Uterus (tissue), 4 donors: Measurements from ENCODE around the gene FAM181A. TPM values are rescaled to one million over a fixed set of nuclear protein-coding genes. Genes with fewer than 3 reads are reported as not detected.

Source experiments
- DNase-seq, 2 donors: peaks; one replicate each; pipeline ENCODE4 v3.0.0-alpha.2; 2019 to 2020
- H3K27ac ChIP-seq, 2 donors: fragments of 200-600 bp; sonication (generic); 1 replicate in 1 of 2; 2 replicates in 1 of 2; pipeline ENCODE4 v1.5.1; 2016 to 2018
- H3K27me3 ChIP-seq, 2 donors: fragments of 200-600 bp; sonication (generic); one replicate each; pipeline ENCODE4 v1.5.1; 2018 to 2019; ENCODE audit warnings: control low read depth in 1 of 2
- H3K36me3 ChIP-seq, 2 donors: fragments of 200-600 bp; sonication (generic); one replicate each; pipeline ENCODE4 v1.5.1; 2019; ENCODE audit warnings: control low read depth in 1 of 2
- H3K4me1 ChIP-seq, 2 donors: fragments of 200-600 bp; sonication (generic); one replicate each; pipeline ENCODE4 v1.5.1; 2018 to 2019; ENCODE audit warnings: control low read depth in 1 of 2
- H3K4me3 ChIP-seq, 2 donors: fragments of 200-600 bp; sonication (generic); 1 replicate in 1 of 2; 2 replicates in 1 of 2; pipeline ENCODE4 v1.5.1; 2018 to 2019; ENCODE audit warnings: mild to moderate bottlenecking in 1 of 2
- H3K9me3 ChIP-seq, 2 donors: fragments of 200-600 bp; sonication (generic); one replicate each; pipeline ENCODE4 v1.5.1; 2019; ENCODE audit warnings: control low read depth in 1 of 2
- POLR2A ChIP-seq, 2 donors: fragments of 450-650 bp; IDR thresholded peaks; one replicate each; pipeline ENCODE4 v1.6.1; 2016; ENCODE audit warnings: antibody characterized with exemption in 2 of 2, mild to moderate bottlenecking in 1 of 2, moderate library complexity in 1 of 2
- intact Hi-C: fragments of 100-400 bp; cut with DNase I; formaldehyde crosslinking; loops from one replicate; pipeline ENCODE4 v1.15.1; 2023; ENCODE audit warnings: low total_unique reads
- total RNA-seq, 4 donors: library from RNA; depleted of rRNA in 3 of 4; stranded (reverse); fragments of >200 nt in 3 of 4; gene quantifications; one replicate each; pipeline versions ENCODE4 v1.1.0 to v1.2.4, GENCODE V29; 2014 to 2023
- TF ChIP-seq, protein P1 (sequence below), 4 experiments: fragments of 200-600 bp in 2 of 4; fragments of 450-650 bp in 2 of 4; sonication (generic) in 2 of 4; IDR thresholded peaks; one replicate each; pipeline ENCODE4 v1.5.1; 2016 to 2019; ENCODE audit warnings: antibody characterized with exemption in 4 of 4, mild to moderate bottlenecking in 2 of 4, moderate library complexity in 1 of 4
- donor health status: DM: yes; HTN: yes; CAD: no.

The FAM181A gene
- total RNA-seq, 4 donors from 2014 or later: 0.48 TPM; not detected in 3

- H3K9me3 ChIP-seq: no peaks in the 10 kb centered on the region
- no peak for TF ChIP-seq POLR2A (IDR thresholded peaks at IDR 0.05)
- TF ChIP-seq, protein P1, sequence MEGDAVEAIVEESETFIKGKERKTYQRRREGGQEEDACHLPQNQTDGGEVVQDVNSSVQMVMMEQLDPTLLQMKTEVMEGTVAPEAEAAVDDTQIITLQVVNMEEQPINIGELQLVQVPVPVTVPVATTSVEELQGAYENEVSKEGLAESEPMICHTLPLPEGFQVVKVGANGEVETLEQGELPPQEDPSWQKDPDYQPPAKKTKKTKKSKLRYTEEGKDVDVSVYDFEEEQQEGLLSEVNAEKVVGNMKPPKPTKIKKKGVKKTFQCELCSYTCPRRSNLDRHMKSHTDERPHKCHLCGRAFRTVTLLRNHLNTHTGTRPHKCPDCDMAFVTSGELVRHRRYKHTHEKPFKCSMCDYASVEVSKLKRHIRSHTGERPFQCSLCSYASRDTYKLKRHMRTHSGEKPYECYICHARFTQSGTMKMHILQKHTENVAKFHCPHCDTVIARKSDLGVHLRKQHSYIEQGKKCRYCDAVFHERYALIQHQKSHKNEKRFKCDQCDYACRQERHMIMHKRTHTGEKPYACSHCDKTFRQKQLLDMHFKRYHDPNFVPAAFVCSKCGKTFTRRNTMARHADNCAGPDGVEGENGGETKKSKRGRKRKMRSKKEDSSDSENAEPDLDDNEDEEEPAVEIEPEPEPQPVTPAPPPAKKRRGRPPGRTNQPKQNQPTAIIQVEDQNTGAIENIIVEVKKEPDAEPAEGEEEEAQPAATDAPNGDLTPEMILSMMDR (IDR thresholded peaks at IDR 0.05): no peak
- intact Hi-C loops: no loop called here
- no peaks in the 10 kb centered on the region for H3K27me3 ChIP-seq
- no peak overlapping the region for H3K4me3 ChIP-seq
- H3K4me1 ChIP-seq: no peaks in the 10 kb centered on the region
- DNase-seq: no peak
- no peaks in the 10 kb centered on the region for H3K36me3 ChIP-seq
- H3K27ac ChIP-seq: no peak overlapping the region
These were observed 24.7 kb downstream of the FAM181A start for GRCh38 chr14:93951635-93952540.

- TF ChIP-seq, protein P1 (IDR thresholded peaks at IDR 0.05): no peak
- no peak for TF ChIP-seq POLR2A (IDR thresholded peaks at IDR 0.05)
- no peaks in the 10 kb centered on the region for H3K36me3 ChIP-seq
- no peak overlapping the region for H3K27ac ChIP-seq
- no peaks in the 10 kb centered on the region for H3K9me3 ChIP-seq
- no peaks in the 10 kb centered on the region for H3K27me3 ChIP-seq
- intact Hi-C loops: no loop called here
- no peak overlapping the region for H3K4me3 ChIP-seq
- no peak for DNase-seq
- H3K4me1 ChIP-seq: no peaks in the 10 kb centered on the region
These were observed 25.7 kb downstream of the FAM181A start for GRCh38 chr14:93952829-93953228.

- H3K9me3 ChIP-seq: no peaks in the 10 kb centered on the region
- H3K36me3 ChIP-seq: no peaks in the 10 kb centered on the region
- no peak for DNase-seq
- no peaks in the 10 kb centered on the region for H3K27me3 ChIP-seq
- H3K4me3 ChIP-seq: no peak overlapping the region
- H3K27ac ChIP-seq: no peak overlapping the region
- intact Hi-C loops: no loop called here
- no peaks in the 10 kb centered on the region for H3K4me1 ChIP-seq
- TF ChIP-seq, protein P1 (IDR thresholded peaks at IDR 0.05): no peak
- no peak for TF ChIP-seq POLR2A (IDR thresholded peaks at IDR 0.05)
These were observed 26.1 kb downstream of the FAM181A start for GRCh38 chr14:93953263-93953662.

DNA sequence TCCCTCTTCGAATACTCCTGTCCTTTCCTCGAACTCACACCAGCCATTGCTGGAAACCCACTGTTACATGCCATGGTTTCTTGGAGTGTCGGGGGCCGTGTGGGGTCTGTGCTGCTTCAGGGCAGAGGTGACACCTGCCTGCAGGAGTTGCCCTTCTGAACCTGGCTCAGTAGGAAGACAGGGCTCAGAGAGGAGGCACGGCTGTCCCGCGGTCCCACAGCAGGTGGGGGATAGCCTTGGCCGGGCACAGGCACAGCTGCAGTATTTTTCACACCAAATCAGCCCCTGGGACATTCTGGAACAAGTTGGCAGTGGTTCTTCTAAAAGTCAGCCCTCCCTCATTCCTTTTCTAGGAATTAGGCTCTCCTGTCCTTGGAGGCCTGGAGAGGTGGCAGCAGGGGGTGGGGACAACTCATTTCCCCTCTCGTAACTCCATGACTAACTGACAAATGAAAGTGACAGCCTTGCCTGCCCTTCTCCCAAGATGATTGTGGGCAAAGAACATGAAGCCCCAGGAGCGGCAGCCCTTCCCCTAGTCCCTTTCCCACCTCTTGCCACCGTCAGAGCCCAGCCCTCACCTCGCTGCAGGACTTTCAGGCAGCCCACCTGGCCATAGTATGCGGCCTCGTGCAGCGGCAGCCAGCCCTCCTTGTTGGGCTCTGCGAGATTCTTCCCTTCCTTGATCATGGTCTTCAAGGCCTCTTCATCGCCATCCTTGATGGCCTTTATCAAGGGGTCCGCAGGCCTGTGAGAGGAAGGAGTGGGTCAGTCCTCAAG is 26.8 kb downstream of the FAM181A start:
- Histone ChIP-seq H3K9me3 (no peaks in the 10 kb centered on the region), H3K4me1 (no peaks in the 10 kb centered on the region), H3K4me3 (no peak overlapping the region), H3K36me3 (no peaks in the 10 kb centered on the region), H3K27ac (no peak overlapping the region), H3K27me3 (no peaks in the 10 kb centered on the region)
- no peak for DNase-seq
- intact Hi-C loops: no loop called here
- TF ChIP-seq, protein P1 (IDR thresholded peaks at IDR 0.05): no peak
- no peak for TF ChIP-seq POLR2A (IDR thresholded peaks at IDR 0.05)

GRCh38 chr14:93954516-93954830 is 27.3 kb downstream of the FAM181A start:
- Histone ChIP-seq H3K27me3 (no peaks in the 10 kb centered on the region), H3K27ac (no peak overlapping the region), H3K4me1 (no peaks in the 10 kb centered on the region), H3K9me3 (no peaks in the 10 kb centered on the region), H3K36me3 (no peaks in the 10 kb centered on the region), H3K4me3 (no peak overlapping the region)
- DNase-seq: no peak
- intact Hi-C loops: no loop called here
- TF ChIP-seq POLR2A (IDR thresholded peaks at IDR 0.05): no peak
- TF ChIP-seq, protein P1 (IDR thresholded peaks at IDR 0.05): no peak
